ENCODE measurements around the gene SIAH3. TPM values are rescaled to one million over a fixed set of nuclear protein-coding genes. Genes with fewer than 3 reads are reported as not detected.

The SIAH3 gene
- polyA plus RNA-seq, 1 donor (not counting 4 experiments of a cell fraction or from before 2014, with no cell fraction given) = 0.12 TPM

DNA sequence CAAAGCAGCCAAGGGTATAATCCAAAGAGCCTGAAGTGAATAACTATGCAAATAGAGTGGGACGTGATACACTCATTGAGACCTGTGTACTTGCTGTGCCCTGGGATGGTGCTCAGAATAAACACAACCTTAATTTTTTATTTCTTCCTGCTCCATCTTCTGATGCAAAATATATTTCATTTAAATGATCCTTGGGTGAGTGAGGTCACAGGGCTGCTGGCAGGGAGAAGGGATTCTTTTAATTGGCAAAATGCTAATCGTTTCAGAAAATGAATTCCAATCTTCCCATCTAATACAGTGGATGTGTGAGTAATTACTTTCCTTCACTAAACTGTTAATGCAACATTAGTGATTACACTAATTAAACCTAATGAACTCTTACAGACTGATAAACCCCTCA lies 63.5 kb downstream of the SIAH3 start:
- Histone ChIP-seq H3K4me3 (ENCODE audit: control insufficient read depth in 2 of 3, extremely low read depth in 1 of 3, insufficient read depth in 2 of 3, low read depth in 1 of 3, low read length in 3 of 3) (no peak overlapping the region), H3K4me1 (ENCODE audit: control insufficient read depth, extremely low read depth, insufficient read depth, low read length) (no peaks in the 10 kb centered on the region), H2AFZ (ENCODE audit: control insufficient read depth, low read length) (no peak overlapping the region), H3K9me3 (ENCODE audit: control insufficient read depth, low read depth, low read length) (no peaks in the 10 kb centered on the region), H3K9me1 (ENCODE audit: control insufficient read depth, extremely low read depth, insufficient read depth, low read length) (no peaks in the 10 kb centered on the region), H4K20me1 (ENCODE audit: control insufficient read depth, extremely low read depth, insufficient read depth, low read length) (no peaks in the 10 kb centered on the region), H3K27me3 (ENCODE audit: control insufficient read depth, extremely low read depth, insufficient read depth, low read length) (peaks cover 6% of the 10 kb centered on the region), H3K4me2 (ENCODE audit: control insufficient read depth, extremely low read depth, insufficient read depth, low read depth, low read length) (no peak overlapping the region), H3K9ac (ENCODE audit: control insufficient read depth, extremely low read depth, insufficient read depth, low read length) (no peak overlapping the region), H3K27ac (ENCODE audit: control insufficient read depth, insufficient read depth, low read length) (no peak overlapping the region), H3K36me3 (ENCODE audit: control insufficient read depth in 2 of 2, extremely low read depth in 1 of 2, insufficient read depth in 2 of 2, low read length in 2 of 2) (no peaks in the 10 kb centered on the region), H3K79me2 (ENCODE audit: control insufficient read depth, insufficient read depth, low read length) (no peaks in the 10 kb centered on the region)
- TF ChIP-seq EZH2 (IDR thresholded peaks at IDR 0.05; ENCODE audit: low read length) (no peak), CTCF (optimal IDR thresholded peaks at IDR 0.05 in 1 of 3, IDR thresholded peaks at IDR 0.05 in 1 of 3, conservative IDR thresholded peaks at IDR 0.05 in 1 of 3; ENCODE audit: extremely low read depth in 1 of 3, insufficient read depth in 2 of 3, low read length in 3 of 3) (no peak)
- no peak for FAIRE-seq
- dilution Hi-C loops (cut with MboI; ENCODE audit: extremely low pct_ligation_motif_present, low sequenced_read_pairs) = no loop called here
- no peak for DNase-seq (ENCODE audit: low read depth, low spot score)

- H2AFZ ChIP-seq (ENCODE audit: control insufficient read depth, low read length) = no peak overlapping the region
- H3K27ac ChIP-seq (ENCODE audit: control insufficient read depth, insufficient read depth, low read length) = no peak overlapping the region
- H3K9me1 ChIP-seq (ENCODE audit: control insufficient read depth, extremely low read depth, insufficient read depth, low read length) = no peaks in the 10 kb centered on the region
- dilution Hi-C loops (cut with MboI; ENCODE audit: extremely low pct_ligation_motif_present, low sequenced_read_pairs) = no loop called here
- no peak overlapping the region for H3K9ac ChIP-seq (ENCODE audit: control insufficient read depth, extremely low read depth, insufficient read depth, low read length)
- peaks cover 6% of the 10 kb centered on the region for H3K27me3 ChIP-seq (ENCODE audit: control insufficient read depth, extremely low read depth, insufficient read depth, low read length)
- no peak overlapping the region for H3K4me2 ChIP-seq (ENCODE audit: control insufficient read depth, extremely low read depth, insufficient read depth, low read depth, low read length)
- FAIRE-seq (no peak), DNase-seq (ENCODE audit: low read depth, low spot score) (no peak)
- no peaks in the 10 kb centered on the region for H3K4me1 ChIP-seq (ENCODE audit: control insufficient read depth, extremely low read depth, insufficient read depth, low read length)
- no peaks in the 10 kb centered on the region for H4K20me1 ChIP-seq (ENCODE audit: control insufficient read depth, extremely low read depth, insufficient read depth, low read length)
- no peak overlapping the region for H3K4me3 ChIP-seq (ENCODE audit: control insufficient read depth in 2 of 3, extremely low read depth in 1 of 3, insufficient read depth in 2 of 3, low read depth in 1 of 3, low read length in 3 of 3)
- no peak for TF ChIP-seq CTCF (optimal IDR thresholded peaks at IDR 0.05 in 1 of 3, IDR thresholded peaks at IDR 0.05 in 1 of 3, conservative IDR thresholded peaks at IDR 0.05 in 1 of 3; ENCODE audit: extremely low read depth in 1 of 3, insufficient read depth in 2 of 3, low read length in 3 of 3)
- no peak for TF ChIP-seq EZH2 (IDR thresholded peaks at IDR 0.05; ENCODE audit: low read length)
- H3K79me2 ChIP-seq (ENCODE audit: control insufficient read depth, insufficient read depth, low read length) = no peaks in the 10 kb centered on the region
- no peaks in the 10 kb centered on the region for H3K36me3 ChIP-seq (ENCODE audit: control insufficient read depth in 2 of 2, extremely low read depth in 1 of 2, insufficient read depth in 2 of 2, low read length in 2 of 2)
- H3K9me3 ChIP-seq (ENCODE audit: control insufficient read depth, low read depth, low read length) = no peaks in the 10 kb centered on the region
Observed at GRCh38 chr13:45787346-45787745, 64.2 kb downstream of the SIAH3 start.
